BE2C (cell line): ENCODE results near the gene PARD6G.

Source experiments
- DNase-seq: peaks from one replicate; pipeline ENCODE4 v3.0.0-alpha.2; 2020
- H3K27me3 ChIP-seq: fragments of 250-450 bp; sonication (Bioruptor Pico); 2 replicates; pipeline ENCODE4 v1.5.1; 2020; ENCODE audit warnings: mild to moderate bottlenecking
- H3K36me3 ChIP-seq: fragments of 250-450 bp; sonication (Bioruptor Pico); 2 replicates; pipeline ENCODE4 v1.5.1; 2020; ENCODE audit warnings: mild to moderate bottlenecking
- H3K4me1 ChIP-seq: fragments of 250-450 bp; sonication (Bioruptor Pico); 2 replicates; pipeline ENCODE4 v1.5.1; 2020
- H3K4me3 ChIP-seq: 2 replicates; pipeline ENCODE4 v1.5.1; 2011; ENCODE audit warnings: low read depth, low read length
- H3K9me3 ChIP-seq: fragments of 250-450 bp; sonication (Bioruptor Pico); 2 replicates; pipeline ENCODE4 v1.5.1; 2020
- TF ChIP-seq, protein P1 (sequence below): IDR thresholded peaks from 2 replicates; pipeline ENCODE4 v1.5.1; 2012; ENCODE audit warnings: mild to moderate bottlenecking, low read depth, low read length

PARD6G gene

GRCh38 chr18:80189531-80189865 lies 57.8 kb downstream of the PARD6G start:
- Histone ChIP-seq H3K4me3 (no peak overlapping the region), H3K4me1 (no peaks in the 10 kb centered on the region), H3K27me3 (no peaks in the 10 kb centered on the region), H3K36me3 (no peaks in the 10 kb centered on the region), H3K9me3 (no peaks in the 10 kb centered on the region)
- TF ChIP-seq, protein P1, sequence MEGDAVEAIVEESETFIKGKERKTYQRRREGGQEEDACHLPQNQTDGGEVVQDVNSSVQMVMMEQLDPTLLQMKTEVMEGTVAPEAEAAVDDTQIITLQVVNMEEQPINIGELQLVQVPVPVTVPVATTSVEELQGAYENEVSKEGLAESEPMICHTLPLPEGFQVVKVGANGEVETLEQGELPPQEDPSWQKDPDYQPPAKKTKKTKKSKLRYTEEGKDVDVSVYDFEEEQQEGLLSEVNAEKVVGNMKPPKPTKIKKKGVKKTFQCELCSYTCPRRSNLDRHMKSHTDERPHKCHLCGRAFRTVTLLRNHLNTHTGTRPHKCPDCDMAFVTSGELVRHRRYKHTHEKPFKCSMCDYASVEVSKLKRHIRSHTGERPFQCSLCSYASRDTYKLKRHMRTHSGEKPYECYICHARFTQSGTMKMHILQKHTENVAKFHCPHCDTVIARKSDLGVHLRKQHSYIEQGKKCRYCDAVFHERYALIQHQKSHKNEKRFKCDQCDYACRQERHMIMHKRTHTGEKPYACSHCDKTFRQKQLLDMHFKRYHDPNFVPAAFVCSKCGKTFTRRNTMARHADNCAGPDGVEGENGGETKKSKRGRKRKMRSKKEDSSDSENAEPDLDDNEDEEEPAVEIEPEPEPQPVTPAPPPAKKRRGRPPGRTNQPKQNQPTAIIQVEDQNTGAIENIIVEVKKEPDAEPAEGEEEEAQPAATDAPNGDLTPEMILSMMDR, result no peak
- no peak for DNase-seq

DNA sequence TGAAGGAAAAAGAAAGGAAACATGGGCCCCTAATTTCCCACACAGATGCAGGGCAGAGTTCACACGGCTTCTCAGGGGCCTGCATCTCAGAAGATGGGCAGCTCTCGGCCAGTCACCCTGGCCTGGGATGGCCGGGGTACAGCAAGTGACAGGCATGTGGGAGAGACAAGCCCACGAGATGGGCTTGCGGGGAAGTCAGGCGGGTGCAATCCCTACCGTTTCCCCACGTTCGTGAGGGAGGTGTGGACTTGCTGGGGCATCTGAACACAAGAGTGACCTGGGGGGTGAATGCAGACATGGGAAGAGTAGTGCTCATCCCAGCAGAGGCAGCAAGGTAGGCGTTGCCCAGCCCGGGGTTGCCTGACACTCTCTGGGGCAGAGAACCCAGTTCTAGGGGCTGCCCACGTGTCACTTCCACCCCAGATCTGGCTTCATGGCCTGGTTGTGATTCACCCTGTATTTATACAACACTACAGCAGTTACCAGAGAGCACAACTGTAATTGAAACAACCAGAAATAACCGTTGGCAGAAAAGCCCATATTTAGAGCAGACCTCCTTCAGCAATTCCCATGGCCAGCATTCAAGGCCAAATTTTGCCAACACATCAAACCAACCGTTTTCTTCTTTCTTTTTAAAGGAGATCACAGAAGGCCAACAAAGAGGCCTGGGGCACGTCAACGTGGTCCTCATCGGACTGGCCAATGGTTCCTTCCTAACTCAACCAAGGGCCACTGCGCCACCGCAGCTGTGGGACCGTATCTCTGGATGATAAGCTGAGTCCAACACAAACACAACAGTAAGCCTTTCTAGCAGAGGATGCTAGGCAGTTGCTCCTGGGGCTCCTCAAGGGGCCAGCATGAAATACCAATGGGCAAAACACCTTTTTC lies 58.4 kb downstream of the PARD6G start:
- no peak for DNase-seq
- no peaks in the 10 kb centered on the region for H3K9me3 ChIP-seq
- no peak overlapping the region for H3K4me3 ChIP-seq
- H3K27me3 ChIP-seq, result no peaks in the 10 kb centered on the region
- TF ChIP-seq, protein P1, result no peak
- no peaks in the 10 kb centered on the region for H3K36me3 ChIP-seq
- no peaks in the 10 kb centered on the region for H3K4me1 ChIP-seq

DNA sequence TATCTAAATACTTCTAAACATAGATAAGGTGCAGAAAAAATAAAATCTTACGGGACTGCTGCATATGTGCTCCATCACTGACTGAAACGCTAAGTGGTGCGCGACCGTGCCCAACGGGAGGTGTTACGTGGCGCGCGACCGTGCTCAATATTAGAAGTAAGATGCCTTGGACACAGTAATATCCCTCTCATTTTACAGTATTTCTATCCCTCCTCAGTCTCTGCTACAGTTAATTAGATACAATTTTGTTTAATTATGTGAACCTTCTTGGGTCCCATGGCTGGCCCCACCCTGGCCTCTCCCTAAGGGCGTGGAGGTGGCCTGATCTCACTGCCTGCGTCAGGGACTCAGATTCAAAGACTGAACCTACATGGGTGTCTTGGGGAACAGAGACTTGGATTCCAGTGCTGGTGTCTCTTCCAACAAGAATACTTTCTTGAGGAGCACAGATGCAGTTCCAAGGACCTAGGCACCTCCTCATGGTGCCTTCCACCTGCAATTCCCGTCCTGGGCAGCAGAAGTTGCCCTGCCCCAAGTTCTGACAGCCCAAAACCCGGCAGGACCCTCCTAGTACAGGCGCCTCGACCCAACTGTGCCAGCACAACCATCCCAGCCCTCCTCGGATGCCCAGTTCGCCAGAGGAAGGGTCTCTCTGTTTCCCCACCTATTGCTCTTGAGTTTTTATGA lies 59.2 kb downstream of the PARD6G start:
- Histone ChIP-seq H3K9me3 (no peaks in the 10 kb centered on the region), H3K36me3 (no peaks in the 10 kb centered on the region), H3K27me3 (no peaks in the 10 kb centered on the region), H3K4me3 (no peak overlapping the region), H3K4me1 (no peaks in the 10 kb centered on the region)
- TF ChIP-seq, protein P1, result no peak
- DNase-seq, result no peak

GRCh38 chr18:80185545-80185944 lies 61.8 kb downstream of the PARD6G start:
- H3K4me3 ChIP-seq, result no peak overlapping the region
- H3K4me1 ChIP-seq, result no peaks in the 10 kb centered on the region
- no peaks in the 10 kb centered on the region for H3K9me3 ChIP-seq
- no peaks in the 10 kb centered on the region for H3K36me3 ChIP-seq
- DNase-seq, result no peak
- TF ChIP-seq, protein P1, result no peak
- H3K27me3 ChIP-seq, result no peaks in the 10 kb centered on the region

- Histone ChIP-seq H3K9me3 (no peaks in the 10 kb centered on the region), H3K4me3 (no peak overlapping the region), H3K4me1 (no peaks in the 10 kb centered on the region), H3K36me3 (no peaks in the 10 kb centered on the region), H3K27me3 (no peaks in the 10 kb centered on the region)
- DNase-seq, result no peak
- TF ChIP-seq, protein P1, result no peak
Measured at GRCh38 chr18:80184243-80184772, 63.0 kb downstream of the PARD6G start.
